Inflammatory macrophage (primary cell): Measurements from ENCODE around the gene BRSK2.
"Not testable (repeated sequence)": the region's sequence is repeated elsewhere in the genome, so short reads cannot be mapped to it uniquely, and the experiment has no call there.

Experiments used
- DNase-seq, 2 donors: peaks; one replicate each; pipeline ENCODE4 v3.0.0-alpha.2; 2020 to 2022

BRSK2 gene

GRCh38 chr11:1397146-1397861 is 7.6 kb downstream of the BRSK2 start:
- no peak for DNase-seq

GRCh38 chr11:1397862-1398527 is 8.3 kb downstream of the BRSK2 start:
- DNase-seq: no peak

DNA sequence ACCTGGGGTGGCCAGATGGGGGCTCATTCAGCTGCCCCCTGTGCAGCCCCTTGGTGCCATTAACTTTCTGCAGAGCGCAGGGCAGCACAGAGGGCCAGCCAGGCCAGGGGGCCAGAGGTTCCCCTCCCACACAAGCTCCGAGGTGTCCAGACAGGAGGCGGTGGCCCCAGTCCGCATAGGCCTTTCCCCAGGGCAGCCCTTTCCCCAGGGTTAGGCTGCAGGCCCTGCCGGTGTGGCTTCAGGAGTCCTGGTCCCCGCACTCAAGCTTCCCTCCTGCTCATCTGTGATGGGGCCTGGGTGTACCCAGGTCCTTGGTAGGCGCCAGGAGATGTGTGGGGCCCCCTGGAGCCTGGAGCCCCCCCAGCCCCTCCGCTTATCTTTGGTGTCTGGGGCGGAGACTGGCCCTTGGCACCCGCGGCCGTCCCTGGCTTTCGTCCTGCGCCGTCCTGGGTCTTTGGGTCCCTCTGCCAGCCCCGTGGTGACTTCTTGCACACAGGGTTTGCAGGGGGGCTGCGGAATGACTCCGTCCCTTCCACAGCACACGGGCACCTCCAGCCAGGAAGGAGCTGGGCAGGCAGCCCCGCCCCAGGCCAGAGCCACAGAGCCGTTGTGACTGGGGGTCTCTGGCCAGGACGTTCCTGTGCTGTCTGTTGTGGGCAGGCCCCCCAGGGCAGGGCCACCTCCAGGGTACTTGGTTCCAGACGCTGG is 8.9 kb downstream of the BRSK2 start:
- no peak for DNase-seq

GRCh38 chr11:1399386-1400316 is 9.9 kb downstream of the BRSK2 start:
- DNase-seq: no peak

DNA sequence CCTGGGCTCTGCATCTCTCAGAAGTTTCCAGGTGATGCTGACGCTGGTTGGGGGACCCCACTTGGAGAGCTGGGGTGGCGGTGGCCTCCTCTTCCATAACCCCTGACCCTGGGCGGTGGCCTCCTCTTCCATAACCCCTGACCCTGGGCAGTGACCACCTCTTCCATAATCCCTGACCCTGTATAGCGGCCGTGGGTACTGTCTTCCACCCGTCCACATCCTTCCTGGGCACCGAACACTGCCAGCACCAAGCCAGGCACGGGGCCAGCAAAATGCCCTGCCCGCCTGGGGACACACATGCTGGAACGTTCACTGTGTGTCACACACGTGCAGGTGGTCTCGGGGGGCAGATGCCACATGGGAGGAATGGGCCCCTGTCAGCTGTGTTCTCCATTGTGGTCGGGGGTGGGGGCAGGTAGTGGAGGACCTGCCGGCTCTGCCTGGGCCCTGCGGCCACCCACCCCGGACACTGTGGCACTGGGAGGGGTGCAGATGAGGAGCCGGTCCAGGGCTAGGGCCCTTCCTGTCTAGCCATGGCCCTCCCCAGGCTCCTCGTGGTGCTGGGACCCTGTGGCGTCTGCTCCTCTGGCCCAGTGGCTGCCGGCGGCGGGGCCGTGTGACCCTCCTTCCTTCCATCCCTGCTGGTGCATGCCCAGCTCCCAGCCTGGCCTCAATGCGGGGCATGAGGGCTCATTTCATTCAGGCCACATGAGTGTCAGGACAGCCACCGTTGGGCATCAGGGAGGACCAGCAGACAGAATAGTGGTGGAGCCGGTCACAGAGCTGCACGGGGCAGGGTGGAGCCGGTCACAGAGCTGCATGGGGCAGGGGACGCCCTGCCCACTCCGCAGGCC is 10.8 kb downstream of the BRSK2 start:
- DNase-seq: no peak

GRCh38 chr11:1401171-1401445 is 11.4 kb downstream of the BRSK2 start:
- DNase-seq: no peak

DNA sequence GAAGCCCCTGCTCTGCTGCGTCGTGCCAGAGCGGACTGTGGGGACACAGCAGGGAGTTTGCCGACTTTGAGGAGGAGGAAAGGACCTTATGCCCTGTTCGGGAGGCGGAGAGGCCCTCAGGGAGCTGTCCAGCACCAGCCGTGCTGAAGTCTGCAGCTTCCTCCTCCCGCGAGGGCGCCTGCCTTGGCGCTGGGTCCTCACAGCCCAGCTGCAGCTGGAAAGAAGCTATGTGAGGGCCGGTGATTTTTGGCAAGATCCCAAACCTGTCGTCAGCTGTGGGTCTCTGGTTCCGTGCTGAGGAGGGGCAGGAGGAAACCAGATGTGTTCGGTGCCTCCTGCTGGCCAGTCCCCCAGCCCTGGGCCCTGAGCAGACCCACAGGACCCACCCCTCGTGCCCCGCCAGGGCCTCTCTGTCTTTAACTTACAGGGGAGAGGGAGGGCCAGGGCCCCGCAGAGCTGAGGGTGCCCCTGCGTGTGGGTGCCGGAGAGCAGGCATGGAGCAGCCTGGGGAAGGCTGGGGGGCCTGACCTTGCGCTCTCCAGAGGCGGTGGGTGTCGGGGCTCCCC is 12.0 kb downstream of the BRSK2 start:
- peak; percentile 38 to 74 for DNase-seq

- DNase-seq: no peak
Observed at GRCh38 chr11:1402355-1403077, 12.8 kb downstream of the BRSK2 start.

GRCh38 chr11:1403078-1403620 is 13.4 kb downstream of the BRSK2 start:
- DNase-seq: no peak

DNA sequence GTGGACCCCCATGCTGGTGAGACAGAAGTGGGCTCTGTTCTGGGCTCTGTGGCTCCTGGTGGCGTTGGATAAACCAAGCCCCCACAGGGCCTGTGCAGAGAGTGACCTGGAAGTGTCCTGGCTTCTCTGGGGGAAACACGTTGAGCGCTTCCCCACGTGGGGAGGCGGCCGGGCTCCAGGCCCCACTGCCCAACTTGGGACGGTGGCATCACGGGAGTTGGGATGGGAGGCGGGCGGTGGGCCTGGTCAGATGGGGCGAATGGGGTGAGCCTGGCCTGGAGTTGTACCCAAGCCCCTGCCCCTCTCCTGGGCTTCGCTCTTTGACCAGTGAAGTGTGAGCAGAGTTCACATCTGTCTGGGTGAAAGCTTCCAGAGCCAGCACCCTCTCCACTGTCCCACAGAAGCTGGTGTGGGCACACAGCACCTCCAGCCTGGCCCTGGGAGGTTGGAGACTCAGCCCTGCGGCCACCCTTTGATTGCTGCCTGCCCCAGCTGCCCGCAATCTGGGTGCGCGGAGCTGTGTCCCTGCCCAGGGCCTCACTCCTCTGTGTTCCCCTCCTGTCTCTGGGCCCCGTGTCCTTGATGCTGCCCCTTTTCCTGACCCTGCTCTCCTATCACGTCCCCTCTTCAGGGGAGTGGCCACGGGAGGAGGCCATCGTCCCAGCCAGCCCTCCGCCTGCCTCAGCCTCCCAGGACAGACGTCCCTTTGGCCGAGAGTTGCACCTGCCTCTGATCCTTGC is 14.2 kb downstream of the BRSK2 start:
- DNase-seq: no peak

DNA sequence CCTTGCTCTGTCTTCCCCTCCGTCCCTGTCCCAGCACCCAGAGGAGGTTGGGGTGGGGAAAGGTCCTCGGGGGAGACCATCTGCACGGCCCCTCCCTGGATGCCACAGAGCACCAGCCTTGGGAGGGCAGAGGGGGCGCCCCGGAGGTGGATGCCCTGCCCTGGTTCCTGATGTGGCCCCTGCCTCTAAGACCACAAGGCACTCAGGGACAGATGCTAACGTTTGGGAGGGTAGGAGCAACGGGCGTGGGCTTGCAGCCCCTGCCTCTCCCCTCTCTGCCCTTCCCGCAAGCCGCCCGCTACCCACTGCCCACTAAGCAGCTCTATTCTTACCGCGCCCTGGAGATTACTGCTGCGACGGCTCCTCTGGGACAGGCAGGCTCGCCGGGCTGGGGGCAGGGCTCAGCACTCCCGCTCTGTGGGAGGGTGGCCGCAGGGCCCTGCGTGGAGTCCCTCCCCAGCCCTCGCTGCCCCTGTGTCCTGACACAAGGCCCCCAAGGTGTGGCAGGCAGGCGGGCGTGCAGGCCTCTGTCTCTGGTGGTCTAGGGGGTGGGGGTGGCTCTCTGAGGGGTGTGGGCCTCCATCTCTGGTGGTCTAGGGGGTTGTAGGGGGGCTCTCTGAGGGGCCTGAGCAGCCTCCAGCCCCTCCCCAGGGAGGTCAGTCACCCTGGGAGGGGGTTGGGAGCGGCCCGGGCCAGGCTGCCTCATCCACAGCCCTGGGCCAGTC is 14.9 kb downstream of the BRSK2 start:
- no peak for DNase-seq

- DNase-seq: no peak
Observed at GRCh38 chr11:1405186-1406020, 15.7 kb downstream of the BRSK2 start.

- no peak for DNase-seq
Observed at GRCh38 chr11:1406571-1407485, 17.1 kb downstream of the BRSK2 start.

GRCh38 chr11:1407668-1408067 is 17.9 kb downstream of the BRSK2 start:
- no peak for DNase-seq

- no peak for DNase-seq
Observed at GRCh38 chr11:1408346-1408745, 18.6 kb downstream of the BRSK2 start.

GRCh38 chr11:1409108-1409851 is 19.5 kb downstream of the BRSK2 start:
- DNase-seq: no peak

- not testable (repeated sequence) for DNase-seq
Observed at GRCh38 chr11:1409852-1410125, 20.1 kb downstream of the BRSK2 start.
